ACC112 (cell line): ENCODE results near the gene OBI1.

ENCODE experiments used
- H2AFZ ChIP-seq: fragments of 200-600 bp; sonication (generic); one replicate; pipeline ENCODE4 v1.6.0; 2017; ENCODE audit warnings: antibody characterized with exemption, low read length; ENCODE audit not compliant: unreplicated experiment
- H3K27ac ChIP-seq: fragments of 200-600 bp; sonication (generic); 2 replicates; pipeline ENCODE4 v1.5.1; 2014; ENCODE audit warnings: low read depth, mild to moderate bottlenecking, antibody characterized with exemption, low read length, moderate library complexity
- H3K27me3 ChIP-seq: fragments of 200-600 bp; sonication (generic); 2 replicates; pipeline ENCODE4 v1.6.1; 2014; ENCODE audit warnings: mild to moderate bottlenecking, antibody characterized with exemption, low read length, moderate library complexity, mixed read lengths; ENCODE audit not compliant: insufficient read depth
- H3K36me3 ChIP-seq: fragments of 200-600 bp; sonication (generic); 2 replicates; pipeline ENCODE4 v1.6.1; 2016; ENCODE audit warnings: mild to moderate bottlenecking, antibody characterized with exemption, low read length, moderate library complexity, mixed read lengths; ENCODE audit not compliant: insufficient read depth
- H3K4me1 ChIP-seq: fragments of 200-600 bp; sonication (generic); one replicate; pipeline ENCODE4 v1.6.1; 2016; ENCODE audit warnings: low read length, mixed read lengths; ENCODE audit not compliant: insufficient read depth, unreplicated experiment, control insufficient read depth
- H3K4me3 ChIP-seq: fragments of 200-600 bp; sonication (generic); 2 replicates; pipeline ENCODE4 v1.5.1; 2014; ENCODE audit warnings: mild to moderate bottlenecking, low read depth, low read length
- H3K79me2 ChIP-seq: fragments of 200-600 bp; sonication (generic); one replicate; pipeline ENCODE4 v1.6.0; 2016; ENCODE audit warnings: low read length; ENCODE audit not compliant: control insufficient read depth, unreplicated experiment, insufficient read depth

The OBI1 gene

DNA sequence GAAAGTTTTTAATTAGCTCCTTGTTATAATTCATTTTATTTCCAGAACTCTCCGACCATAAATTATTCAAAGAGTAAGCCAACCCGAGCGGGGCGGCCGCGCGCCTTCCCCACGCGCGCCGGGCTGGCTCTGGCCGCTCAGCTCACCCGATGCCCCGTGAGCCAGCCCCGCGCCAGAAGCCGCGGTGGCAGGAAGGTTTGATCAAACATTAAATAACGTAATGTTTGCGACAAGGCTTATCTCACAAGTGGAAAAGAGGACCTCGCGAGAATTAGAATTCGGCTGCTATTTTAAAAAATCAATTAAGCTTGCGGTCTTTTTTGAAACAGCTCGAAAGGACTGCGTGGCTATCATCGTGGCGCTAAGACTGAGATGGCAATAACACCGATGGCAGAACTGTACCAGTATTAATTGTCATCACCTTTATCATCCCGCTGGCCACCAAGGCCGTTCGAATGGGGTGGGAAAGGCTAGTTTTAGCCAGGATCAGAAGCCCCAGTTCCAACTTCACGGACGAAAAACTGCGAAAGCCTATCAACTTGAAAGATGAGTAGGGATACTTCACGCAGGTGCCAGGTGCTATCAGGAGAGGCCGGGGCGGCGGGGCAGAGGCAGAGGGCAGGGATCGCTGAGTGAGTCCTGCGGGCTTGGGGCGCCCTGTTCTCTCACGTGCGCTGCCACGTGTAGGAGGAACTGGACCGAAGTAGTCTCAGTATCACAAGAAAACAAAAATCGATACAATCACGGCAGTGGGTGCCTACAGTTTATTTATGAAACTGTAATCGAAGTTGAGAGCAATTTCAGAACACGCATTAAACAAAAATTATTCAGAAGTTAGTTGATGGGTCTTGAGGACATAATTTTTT is 62.0 kb downstream of the OBI1 start:
- Histone ChIP-seq H3K36me3 (no peaks in the 10 kb centered on the region), H3K4me1 (no peaks in the 10 kb centered on the region), H3K79me2 (no peaks in the 10 kb centered on the region), H3K27ac (no peak overlapping the region), H3K4me3 (no peak overlapping the region), H3K27me3 (peaks cover 97% of the 10 kb centered on the region), H2AFZ (no peak overlapping the region)

DNA sequence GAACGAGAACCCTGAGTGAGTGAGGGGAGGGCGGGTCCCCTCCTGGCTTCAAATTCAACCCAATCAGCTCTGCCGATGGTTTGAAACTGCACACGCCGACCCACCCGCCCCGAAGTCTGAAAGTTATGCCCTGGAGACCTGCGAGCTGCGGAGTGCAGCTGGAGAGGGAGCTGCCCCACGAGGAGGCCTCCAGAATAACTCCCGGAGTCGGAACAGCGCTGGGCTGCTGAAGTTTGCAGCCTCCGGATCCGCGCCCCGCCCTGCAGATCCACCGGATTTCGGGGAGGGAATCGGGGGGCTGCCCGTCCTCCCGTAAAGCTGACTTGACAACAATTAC is 62.6 kb downstream of the OBI1 start:
- Histone ChIP-seq H3K27ac (no peak overlapping the region), H3K4me1 (no peaks in the 10 kb centered on the region), H3K79me2 (no peaks in the 10 kb centered on the region), H3K27me3 (peaks cover 100% of the 10 kb centered on the region), H2AFZ (no peak overlapping the region), H3K36me3 (no peaks in the 10 kb centered on the region), H3K4me3 (no peak overlapping the region)

DNA sequence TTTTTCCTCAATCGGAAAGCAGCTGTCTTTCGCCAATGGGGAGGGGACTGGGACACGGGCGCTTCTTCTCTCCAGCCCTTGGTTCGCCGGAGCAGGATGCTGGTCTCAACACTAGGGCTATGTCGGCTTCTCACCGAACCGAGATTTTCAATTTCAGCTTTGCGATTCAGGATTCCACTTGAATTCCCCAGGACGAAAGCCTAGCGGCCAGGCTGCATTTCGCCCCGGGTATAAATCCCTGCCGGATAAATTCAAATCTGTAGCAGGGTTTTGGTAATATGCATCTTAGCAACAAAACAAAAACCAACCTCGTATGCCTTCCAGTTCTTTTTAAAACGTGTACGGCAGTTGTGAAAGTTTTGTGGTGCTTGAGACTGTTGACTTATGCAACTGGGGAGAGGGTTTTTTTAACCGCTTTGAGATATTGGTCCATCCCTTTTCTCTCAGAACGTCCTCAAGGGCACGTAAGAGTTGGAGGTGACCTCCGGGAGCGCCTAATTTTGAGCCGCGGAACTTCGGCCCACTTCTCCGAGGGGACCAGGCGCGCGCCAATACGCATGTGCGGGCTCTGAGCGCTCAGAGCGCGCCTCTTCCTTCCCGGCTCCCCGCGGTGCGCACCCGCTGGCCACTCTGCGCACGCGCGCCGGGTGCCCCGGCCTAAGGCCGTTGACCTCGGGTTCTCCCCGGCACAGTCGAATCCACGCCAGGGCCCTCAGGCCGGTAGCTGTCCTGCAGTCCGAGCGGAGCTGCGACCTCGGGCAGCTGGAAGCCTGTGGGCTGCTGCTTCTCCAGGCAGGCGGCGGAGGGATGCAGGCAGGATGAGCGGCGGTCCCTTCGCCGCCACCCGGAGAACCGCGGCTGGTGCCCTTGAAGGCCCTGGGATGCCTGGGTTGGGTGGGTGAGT is 63.2 kb downstream of the OBI1 start:
- H2AFZ ChIP-seq: no peak overlapping the region

DNA sequence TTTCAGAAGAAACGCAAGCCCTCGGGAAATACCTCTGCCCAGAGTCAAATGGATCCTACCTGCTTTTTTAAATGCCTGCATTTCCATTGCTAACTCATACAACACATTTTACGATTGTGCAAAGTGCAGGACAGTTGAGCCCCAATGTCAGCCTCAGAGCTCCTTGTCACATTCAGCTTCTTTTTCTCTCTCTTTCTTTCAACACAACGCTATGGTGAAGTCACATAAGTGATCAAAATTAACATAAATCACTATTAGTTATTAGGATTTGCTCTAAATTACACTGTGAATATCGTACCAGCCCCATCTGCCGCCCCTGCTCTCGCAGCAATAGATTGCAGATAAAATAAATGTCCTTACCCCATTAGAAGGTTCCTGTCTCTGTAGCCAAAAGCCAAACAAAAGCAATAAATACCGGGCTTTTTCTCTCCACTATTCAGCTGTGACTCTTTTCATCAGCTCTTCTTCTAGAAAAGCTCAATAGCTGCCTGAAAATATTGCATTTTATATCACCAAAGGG is 64.4 kb downstream of the OBI1 start:
- Histone ChIP-seq H3K27ac (no peak overlapping the region), H3K4me1 (no peaks in the 10 kb centered on the region), H3K4me3 (no peak overlapping the region), H3K79me2 (no peaks in the 10 kb centered on the region), H2AFZ (no peak overlapping the region), H3K27me3 (peaks cover 99% of the 10 kb centered on the region), H3K36me3 (no peaks in the 10 kb centered on the region)

More for the DNA sequence above, 63.2 kb downstream of the OBI1 start:
- H3K79me2 ChIP-seq: no peaks in the 10 kb centered on the region
- no peak overlapping the region for H3K27ac ChIP-seq
- no peaks in the 10 kb centered on the region for H3K36me3 ChIP-seq
- H3K27me3 ChIP-seq: peaks cover 100% of the 10 kb centered on the region
- no peaks in the 10 kb centered on the region for H3K4me1 ChIP-seq
- H3K4me3 ChIP-seq: no peak overlapping the region

DNA sequence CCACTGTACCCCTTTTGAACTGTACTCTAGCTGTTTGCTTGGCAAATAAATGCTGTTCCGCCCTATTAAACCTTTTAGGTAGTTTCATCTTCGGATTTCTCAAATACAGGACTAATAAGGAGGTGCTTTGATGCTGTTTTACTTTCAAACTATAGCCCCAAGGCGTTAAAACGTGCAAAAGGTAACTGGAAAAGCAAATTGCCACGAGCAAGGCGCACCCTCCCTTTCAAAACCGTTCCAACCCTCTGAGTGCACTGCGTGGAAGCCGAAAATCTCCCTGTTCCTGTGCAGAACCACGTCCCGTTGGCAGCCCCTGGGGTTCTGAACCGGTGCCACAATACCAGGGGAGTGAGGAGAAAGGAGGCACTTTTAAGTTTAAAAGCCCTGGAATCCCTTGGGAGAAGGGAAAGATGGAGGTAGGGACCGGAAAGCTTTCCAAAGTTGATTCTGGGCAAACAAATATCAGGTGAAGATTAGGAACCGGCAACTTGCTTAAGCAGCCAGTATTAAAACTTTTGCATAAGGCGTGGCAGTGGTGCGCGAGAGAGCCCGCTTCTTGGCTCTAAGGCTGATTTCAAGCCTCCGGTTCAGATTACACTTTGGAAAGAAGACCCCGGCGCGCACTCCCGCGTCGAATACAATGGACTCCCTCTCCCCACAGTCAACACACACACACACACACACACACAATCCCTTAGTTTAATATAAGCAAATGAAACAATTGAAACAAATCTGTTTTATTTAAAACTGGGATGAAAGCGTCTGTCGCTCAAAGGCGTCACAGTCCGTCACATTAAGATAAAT is 65.1 kb downstream of the OBI1 start:
- no peak overlapping the region for H3K27ac ChIP-seq
- peaks cover 99% of the 10 kb centered on the region for H3K27me3 ChIP-seq
- no peaks in the 10 kb centered on the region for H3K79me2 ChIP-seq
- H3K4me3 ChIP-seq: no peak overlapping the region
- H3K36me3 ChIP-seq: no peaks in the 10 kb centered on the region
- H3K4me1 ChIP-seq: no peaks in the 10 kb centered on the region
- no peak overlapping the region for H2AFZ ChIP-seq

DNA sequence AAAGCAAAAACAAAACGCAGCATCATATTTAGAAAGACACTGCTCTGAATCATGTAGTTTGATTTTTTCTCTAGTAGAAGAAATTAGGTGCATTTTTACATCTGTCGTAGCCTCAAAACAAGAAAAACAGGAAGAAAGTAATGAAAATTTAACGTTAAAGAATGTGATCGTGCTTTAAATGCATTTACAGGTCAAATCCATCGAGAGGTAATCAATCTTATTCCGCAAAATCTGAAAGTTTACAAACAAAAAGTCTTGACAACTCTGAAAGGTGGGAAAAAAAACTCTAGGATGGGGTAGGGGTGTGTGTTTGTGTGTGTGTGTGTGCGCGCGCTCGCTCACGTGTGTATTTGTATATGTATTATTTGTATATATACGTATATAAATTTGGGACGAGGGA is 65.8 kb downstream of the OBI1 start:
- no peaks in the 10 kb centered on the region for H3K36me3 ChIP-seq
- H3K4me1 ChIP-seq: no peaks in the 10 kb centered on the region
- H3K4me3 ChIP-seq: no peak overlapping the region
- no peak overlapping the region for H2AFZ ChIP-seq
- no peaks in the 10 kb centered on the region for H3K79me2 ChIP-seq
- peaks cover 99% of the 10 kb centered on the region for H3K27me3 ChIP-seq
- H3K27ac ChIP-seq: no peak overlapping the region

DNA sequence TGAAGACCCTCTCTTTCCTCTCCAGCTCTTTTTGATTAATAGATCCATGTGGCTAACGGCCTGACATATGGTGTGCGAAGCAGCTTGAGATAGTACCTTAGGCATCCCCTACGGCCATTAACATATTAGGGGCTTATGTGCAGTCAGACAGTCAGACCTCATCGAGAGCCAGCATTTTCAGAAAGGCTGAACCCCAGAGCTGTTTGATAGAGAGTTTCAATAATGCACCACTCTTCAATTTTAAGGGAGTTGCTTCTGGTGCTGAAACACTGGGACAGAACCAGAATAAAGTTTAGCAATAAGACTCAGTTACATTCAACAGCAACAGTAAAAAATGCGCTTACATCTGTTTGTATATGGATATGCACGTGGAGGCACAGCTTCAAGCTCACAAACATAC is 66.4 kb downstream of the OBI1 start:
- no peaks in the 10 kb centered on the region for H3K36me3 ChIP-seq
- no peak overlapping the region for H2AFZ ChIP-seq
- peaks cover 99% of the 10 kb centered on the region for H3K27me3 ChIP-seq
- H3K79me2 ChIP-seq: no peaks in the 10 kb centered on the region
- no peak overlapping the region for H3K27ac ChIP-seq
- H3K4me1 ChIP-seq: no peaks in the 10 kb centered on the region
- no peak overlapping the region for H3K4me3 ChIP-seq

DNA sequence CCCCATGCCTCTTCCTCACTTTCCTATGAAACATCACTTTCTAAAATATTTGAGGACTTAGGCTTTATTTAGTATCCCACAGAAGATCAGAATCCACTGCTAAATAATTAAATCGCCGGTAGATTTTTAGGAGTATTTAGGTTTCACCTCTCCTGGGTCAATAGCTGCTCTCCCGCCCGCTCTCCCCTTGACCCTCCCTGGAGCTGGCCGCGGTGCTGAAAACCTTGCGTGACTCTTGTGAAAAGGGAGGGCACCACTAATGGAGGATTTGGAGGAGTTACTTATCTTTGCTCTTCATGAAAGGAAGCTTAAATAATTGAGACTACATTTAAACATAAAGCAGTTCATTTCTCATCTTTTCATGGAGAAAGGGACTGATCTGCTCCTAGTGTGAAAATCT is 69.7 kb downstream of the OBI1 start:
- H3K27me3 ChIP-seq: peaks cover 97% of the 10 kb centered on the region
- H3K36me3 ChIP-seq: no peaks in the 10 kb centered on the region
- no peaks in the 10 kb centered on the region for H3K79me2 ChIP-seq
- no peaks in the 10 kb centered on the region for H3K4me1 ChIP-seq
- no peak overlapping the region for H2AFZ ChIP-seq
- no peak overlapping the region for H3K27ac ChIP-seq
- H3K4me3 ChIP-seq: no peak overlapping the region

DNA sequence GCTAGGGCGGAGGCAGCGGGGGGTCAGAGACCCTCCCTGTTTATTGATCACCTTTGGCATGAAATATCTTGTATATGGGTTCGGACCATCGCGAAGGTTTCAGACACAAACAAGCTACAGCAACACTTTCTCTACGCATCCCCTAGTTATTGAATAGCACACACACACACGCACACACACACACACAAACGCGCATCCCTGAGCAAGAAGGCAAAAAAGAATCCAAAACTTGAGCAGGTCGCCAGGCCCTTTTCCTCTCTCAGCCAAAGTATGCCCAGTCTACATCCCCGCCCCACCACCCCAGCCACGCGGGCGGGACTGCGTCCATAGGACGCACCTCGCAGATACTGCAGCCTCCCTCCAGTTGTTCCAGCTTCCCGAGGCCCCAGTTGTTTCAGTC is 71.6 kb downstream of the OBI1 start:
- no peak overlapping the region for H2AFZ ChIP-seq
- no peaks in the 10 kb centered on the region for H3K79me2 ChIP-seq
- peaks cover 97% of the 10 kb centered on the region for H3K27me3 ChIP-seq
- H3K27ac ChIP-seq: no peak overlapping the region
- no peak overlapping the region for H3K4me3 ChIP-seq
- no peaks in the 10 kb centered on the region for H3K4me1 ChIP-seq
- H3K36me3 ChIP-seq: no peaks in the 10 kb centered on the region

DNA sequence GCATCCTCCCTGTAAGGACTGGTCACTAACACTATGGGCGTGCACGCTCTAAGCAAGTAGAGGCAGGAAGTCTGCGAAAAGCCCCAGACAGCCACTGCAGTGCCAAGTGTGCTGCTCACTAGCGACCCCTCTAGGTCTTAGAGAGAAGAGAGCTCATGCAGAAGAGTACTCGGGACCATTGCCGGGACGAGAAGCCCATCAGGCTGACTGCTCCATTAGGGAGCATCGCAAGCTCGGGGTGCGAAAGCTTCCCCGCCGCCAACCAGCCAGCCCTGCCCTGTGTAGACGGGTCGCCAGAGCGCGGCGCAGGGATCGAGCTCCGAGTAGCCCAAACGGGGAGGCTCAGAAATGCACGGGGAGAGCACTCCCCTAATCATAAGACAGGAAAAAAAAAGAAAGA is 72.2 kb downstream of the OBI1 start:
- H3K27ac ChIP-seq: no peak overlapping the region
- H3K4me1 ChIP-seq: no peaks in the 10 kb centered on the region
- peaks cover 96% of the 10 kb centered on the region for H3K27me3 ChIP-seq
- H3K36me3 ChIP-seq: no peaks in the 10 kb centered on the region
- H2AFZ ChIP-seq: no peak overlapping the region
- no peak overlapping the region for H3K4me3 ChIP-seq
- H3K79me2 ChIP-seq: no peaks in the 10 kb centered on the region
